ENCODE results near the gene AGMAT. TPM values are rescaled to one million over a fixed set of nuclear protein-coding genes. Genes with fewer than 3 reads are reported as not detected.
A peak's percentile ranks its signal among the peaks of the same experiment; 100 is the strongest.

Gene AGMAT
- total and polyA plus RNA-seq, 2 of the 13 experiments (the other 11 are each of a cell fraction or from before 2014, with no cell fraction given) = 59.1 to 174 TPM

DNA sequence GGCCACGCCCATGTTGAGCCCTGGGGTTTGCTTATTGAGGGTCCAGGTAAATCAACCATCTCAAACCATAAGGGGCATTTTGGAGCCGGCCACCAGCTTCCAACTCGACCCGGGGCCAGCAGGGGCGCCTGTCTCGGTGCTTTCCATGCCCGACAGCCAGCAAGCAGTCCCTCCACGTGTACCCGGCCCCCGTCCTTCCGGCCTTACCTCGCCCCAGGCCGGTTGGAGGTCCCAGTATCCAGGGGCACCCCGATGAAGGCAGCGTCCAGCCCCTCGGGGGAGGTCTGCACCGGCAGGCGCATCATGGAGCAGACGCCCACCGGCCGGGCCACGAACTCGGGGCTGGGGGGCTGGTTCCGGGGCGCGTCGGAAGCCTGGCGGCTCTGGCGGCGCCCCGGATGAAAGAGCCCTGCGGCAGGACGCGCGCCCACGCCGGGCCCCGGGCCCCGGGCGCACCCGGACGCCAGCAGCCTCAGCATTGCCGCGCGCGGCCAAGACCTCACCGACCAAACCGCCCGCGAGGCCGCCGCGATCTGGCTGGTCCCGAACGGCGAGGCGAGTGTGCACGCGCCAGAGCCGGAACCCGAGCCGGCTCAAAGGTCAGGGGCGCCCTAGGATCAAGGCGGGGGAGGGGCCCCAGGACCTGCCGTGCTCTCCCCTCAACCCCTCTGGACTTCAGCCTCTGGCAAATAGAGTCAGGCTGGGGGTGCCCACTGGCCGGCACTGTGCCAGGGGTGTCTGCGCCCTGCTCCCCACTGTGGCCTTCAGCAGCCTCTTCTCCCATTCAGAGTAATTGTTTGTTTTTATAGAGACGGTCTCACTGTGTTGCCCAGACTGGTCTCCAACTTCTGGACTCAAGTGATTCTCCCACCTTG is at the start of gene AGMAT (continued):
- TF ChIP-seq, protein P1, sequence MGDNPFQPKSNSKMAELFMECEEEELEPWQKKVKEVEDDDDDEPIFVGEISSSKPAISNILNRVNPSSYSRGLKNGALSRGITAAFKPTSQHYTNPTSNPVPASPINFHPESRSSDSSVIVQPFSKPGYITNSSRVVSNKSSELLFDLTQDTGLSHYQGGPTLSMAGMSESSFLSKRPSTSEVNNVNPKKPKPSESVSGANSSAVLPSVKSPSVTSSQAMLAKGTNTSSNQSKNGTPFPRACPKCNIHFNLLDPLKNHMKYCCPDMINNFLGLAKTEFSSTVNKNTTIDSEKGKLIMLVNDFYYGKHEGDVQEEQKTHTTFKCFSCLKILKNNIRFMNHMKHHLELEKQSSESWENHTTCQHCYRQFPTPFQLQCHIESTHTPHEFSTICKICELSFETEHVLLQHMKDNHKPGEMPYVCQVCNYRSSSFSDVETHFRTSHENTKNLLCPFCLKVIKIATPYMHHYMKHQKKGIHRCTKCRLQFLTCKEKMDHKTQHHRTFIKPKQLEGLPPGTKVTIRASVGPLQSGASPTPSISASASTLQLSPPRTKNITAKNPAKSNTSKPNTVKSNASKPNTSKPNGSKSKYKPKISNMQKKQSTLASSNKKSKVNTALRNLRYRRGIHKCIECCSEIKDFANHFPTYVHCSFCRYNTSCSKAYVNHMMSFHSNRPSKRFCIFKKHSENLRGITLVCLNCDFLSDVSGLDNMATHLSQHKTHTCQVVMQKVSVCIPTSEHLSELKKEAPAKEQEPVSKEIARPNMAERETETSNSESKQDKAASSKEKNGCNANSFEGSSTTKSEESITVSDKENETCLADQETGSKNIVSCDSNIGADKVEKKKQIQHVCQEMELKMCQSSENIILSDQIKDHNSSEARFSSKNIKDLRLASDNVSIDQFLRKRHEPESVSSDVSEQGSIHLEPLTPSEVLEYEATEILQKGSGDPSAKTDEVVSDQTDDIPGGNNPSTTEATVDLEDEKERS (CRISPR knock-in tag; IDR thresholded peaks at IDR 0.05) = no peak
- TF ChIP-seq, protein P2, sequence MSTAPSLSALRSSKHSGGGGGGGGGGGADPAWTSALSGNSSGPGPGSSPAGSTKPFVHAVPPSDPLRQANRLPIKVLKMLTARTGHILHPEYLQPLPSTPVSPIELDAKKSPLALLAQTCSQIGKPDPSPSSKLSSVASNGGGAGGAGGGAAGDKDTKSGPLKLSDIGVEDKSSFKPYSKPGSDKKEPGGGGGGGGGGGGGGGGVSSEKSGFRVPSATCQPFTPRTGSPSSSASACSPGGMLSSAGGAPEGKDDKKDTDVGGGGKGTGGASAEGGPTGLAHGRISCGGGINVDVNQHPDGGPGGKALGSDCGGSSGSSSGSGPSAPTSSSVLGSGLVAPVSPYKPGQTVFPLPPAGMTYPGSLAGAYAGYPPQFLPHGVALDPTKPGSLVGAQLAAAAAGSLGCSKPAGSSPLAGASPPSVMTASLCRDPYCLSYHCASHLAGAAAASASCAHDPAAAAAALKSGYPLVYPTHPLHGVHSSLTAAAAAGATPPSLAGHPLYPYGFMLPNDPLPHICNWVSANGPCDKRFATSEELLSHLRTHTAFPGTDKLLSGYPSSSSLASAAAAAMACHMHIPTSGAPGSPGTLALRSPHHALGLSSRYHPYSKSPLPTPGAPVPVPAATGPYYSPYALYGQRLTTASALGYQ (CRISPR knock-in tag; IDR thresholded peaks at IDR 0.05) = peak; percentile 87
- TF ChIP-seq, protein P3, sequence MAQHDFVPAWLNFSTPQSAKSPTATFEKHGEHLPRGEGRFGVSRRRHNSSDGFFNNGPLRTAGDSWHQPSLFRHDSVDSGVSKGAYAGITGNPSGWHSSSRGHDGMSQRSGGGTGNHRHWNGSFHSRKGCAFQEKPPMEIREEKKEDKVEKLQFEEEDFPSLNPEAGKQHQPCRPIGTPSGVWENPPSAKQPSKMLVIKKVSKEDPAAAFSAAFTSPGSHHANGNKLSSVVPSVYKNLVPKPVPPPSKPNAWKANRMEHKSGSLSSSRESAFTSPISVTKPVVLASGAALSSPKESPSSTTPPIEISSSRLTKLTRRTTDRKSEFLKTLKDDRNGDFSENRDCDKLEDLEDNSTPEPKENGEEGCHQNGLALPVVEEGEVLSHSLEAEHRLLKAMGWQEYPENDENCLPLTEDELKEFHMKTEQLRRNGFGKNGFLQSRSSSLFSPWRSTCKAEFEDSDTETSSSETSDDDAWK (CRISPR knock-in tag; IDR thresholded peaks at IDR 0.05) = no peak
- TF ChIP-seq, protein P4, sequence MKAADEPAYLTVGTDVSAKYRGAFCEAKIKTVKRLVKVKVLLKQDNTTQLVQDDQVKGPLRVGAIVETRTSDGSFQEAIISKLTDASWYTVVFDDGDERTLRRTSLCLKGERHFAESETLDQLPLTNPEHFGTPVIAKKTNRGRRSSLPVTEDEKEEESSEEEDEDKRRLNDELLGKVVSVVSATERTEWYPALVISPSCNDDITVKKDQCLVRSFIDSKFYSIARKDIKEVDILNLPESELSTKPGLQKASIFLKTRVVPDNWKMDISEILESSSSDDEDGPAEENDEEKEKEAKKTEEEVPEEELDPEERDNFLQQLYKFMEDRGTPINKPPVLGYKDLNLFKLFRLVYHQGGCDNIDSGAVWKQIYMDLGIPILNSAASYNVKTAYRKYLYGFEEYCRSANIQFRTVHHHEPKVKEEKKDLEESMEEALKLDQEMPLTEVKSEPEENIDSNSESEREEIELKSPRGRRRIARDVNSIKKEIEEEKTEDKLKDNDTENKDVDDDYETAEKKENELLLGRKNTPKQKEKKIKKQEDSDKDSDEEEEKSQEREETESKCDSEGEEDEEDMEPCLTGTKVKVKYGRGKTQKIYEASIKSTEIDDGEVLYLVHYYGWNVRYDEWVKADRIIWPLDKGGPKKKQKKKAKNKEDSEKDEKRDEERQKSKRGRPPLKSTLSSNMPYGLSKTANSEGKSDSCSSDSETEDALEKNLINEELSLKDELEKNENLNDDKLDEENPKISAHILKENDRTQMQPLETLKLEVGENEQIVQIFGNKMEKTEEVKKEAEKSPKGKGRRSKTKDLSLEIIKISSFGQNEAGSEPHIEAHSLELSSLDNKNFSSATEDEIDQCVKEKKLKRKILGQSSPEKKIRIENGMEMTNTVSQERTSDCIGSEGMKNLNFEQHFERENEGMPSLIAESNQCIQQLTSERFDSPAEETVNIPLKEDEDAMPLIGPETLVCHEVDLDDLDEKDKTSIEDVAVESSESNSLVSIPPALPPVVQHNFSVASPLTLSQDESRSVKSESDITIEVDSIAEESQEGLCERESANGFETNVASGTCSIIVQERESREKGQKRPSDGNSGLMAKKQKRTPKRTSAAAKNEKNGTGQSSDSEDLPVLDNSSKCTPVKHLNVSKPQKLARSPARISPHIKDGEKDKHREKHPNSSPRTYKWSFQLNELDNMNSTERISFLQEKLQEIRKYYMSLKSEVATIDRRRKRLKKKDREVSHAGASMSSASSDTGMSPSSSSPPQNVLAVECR (CRISPR knock-in tag; IDR thresholded peaks at IDR 0.05; ENCODE audit: borderline replicate concordance) = peak; percentile 80; the same call in 1 of the 2 replicates
- TF ChIP-seq PTBP1 (IDR thresholded peaks at IDR 0.05; ENCODE audit: low read depth, low read length, poor library complexity, severe bottlenecking) = no peak
- TF ChIP-seq, protein P5, sequence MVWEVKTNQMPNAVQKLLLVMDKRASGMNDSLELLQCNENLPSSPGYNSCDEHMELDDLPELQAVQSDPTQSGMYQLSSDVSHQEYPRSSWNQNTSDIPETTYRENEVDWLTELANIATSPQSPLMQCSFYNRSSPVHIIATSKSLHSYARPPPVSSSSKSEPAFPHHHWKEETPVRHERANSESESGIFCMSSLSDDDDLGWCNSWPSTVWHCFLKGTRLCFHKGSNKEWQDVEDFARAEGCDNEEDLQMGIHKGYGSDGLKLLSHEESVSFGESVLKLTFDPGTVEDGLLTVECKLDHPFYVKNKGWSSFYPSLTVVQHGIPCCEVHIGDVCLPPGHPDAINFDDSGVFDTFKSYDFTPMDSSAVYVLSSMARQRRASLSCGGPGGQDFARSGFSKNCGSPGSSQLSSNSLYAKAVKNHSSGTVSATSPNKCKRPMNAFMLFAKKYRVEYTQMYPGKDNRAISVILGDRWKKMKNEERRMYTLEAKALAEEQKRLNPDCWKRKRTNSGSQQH (CRISPR knock-in tag; IDR thresholded peaks at IDR 0.05; ENCODE audit: low read depth) = no peak
- TF ChIP-seq, protein P6, sequence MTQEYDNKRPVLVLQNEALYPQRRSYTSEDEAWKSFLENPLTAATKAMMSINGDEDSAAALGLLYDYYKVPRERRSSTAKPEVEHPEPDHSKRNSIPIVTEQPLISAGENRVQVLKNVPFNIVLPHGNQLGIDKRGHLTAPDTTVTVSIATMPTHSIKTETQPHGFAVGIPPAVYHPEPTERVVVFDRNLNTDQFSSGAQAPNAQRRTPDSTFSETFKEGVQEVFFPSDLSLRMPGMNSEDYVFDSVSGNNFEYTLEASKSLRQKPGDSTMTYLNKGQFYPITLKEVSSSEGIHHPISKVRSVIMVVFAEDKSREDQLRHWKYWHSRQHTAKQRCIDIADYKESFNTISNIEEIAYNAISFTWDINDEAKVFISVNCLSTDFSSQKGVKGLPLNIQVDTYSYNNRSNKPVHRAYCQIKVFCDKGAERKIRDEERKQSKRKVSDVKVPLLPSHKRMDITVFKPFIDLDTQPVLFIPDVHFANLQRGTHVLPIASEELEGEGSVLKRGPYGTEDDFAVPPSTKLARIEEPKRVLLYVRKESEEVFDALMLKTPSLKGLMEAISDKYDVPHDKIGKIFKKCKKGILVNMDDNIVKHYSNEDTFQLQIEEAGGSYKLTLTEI (CRISPR knock-in tag; conservative IDR thresholded peaks at IDR 0.05) = no peak
- peak; percentile 98 for TF ChIP-seq ARNT2 (CRISPR knock-in tag; IDR thresholded peaks at IDR 0.05; ENCODE audit: low read depth)
- TF ChIP-seq RFX3 (CRISPR knock-in tag; IDR thresholded peaks at IDR 0.05) = no peak
